Pancreas (tissue), 10 donors: ENCODE measurements around the gene BCAS3. TPM values are rescaled to one million over a fixed set of nuclear protein-coding genes. Genes with fewer than 3 reads are reported as not detected.

Experiments used
- ATAC-seq, 4 donors: fragments of 200-7000 bp; cut with Tn5 transposase; one replicate each; pipeline versions ENCODE4 v1.8.0 to v1.9.1; 2020; ENCODE audit warnings: mild to moderate bottlenecking in 4 of 4, moderate library complexity in 4 of 4
- DNase-seq, 6 donors: peaks; one replicate each; pipeline ENCODE4 v3.0.0-alpha.2; 2020
- FAIRE-seq: peaks from 2 replicates; lab custom pipeline; 2012; peaks lifted over from hg19 to GRCh38; lab: Jason Lieb, UNC
- H3K27ac ChIP-seq, 4 donors: fragments of 200-600 bp; sonication (generic); 1 replicate in 3 of 4; 2 replicates in 1 of 4; pipeline versions ENCODE4 v1.5.0 to v1.8.0; 2020
- H3K27me3 ChIP-seq, 4 donors: fragments of 200-600 bp; one replicate each; pipeline ENCODE4 v1.8.0; 2021
- H3K36me3 ChIP-seq, 3 donors: fragments of 200-600 bp; sonication (generic) in 1 of 3; one replicate each; pipeline versions ENCODE4 v1.5.0 to v1.8.0; 2020 to 2021
- H3K4me1 ChIP-seq, 3 donors: fragments of 200-600 bp; one replicate each; pipeline ENCODE4 v1.8.0; 2021
- H3K4me3 ChIP-seq, 4 donors: fragments of 200-600 bp; sonication (generic) in 2 of 4; one replicate each; pipeline versions ENCODE4 v1.5.0 to v1.8.0; 2020 to 2021
- H3K9me3 ChIP-seq, 4 donors: fragments of 200-600 bp; one replicate each; pipeline ENCODE4 v1.8.0; 2021
- CTCF ChIP-seq, 4 donors: fragments of 200-600 bp; sonication (generic) in 3 of 4; IDR thresholded peaks; one replicate each; pipeline versions ENCODE4 v1.5.0 to v1.8.0; 2021; ENCODE audit warnings: antibody characterized with exemption in 4 of 4
- WGBS, 2 donors: extraction: QIAGEN DNeasy Blood & Tissue Kit; methylation state at CpG; one replicate each; pipeline ENCODE4 v1.1.7; 2013; 5-methylcytosine and 5-hydroxymethylcytosine counted together
- intact Hi-C, 3 donors: fragments of 100-400 bp; cut with DNase I; formaldehyde crosslinking; loops; one replicate each; pipeline versions ENCODE4 v1.11.1 to v1.14.2; 2022
- polyA plus RNA-seq, 2 donors: library from polyadenylated mRNA; stranded (reverse); fragments of 200-250 nt; gene quantifications; one replicate each; pipeline ENCODE4 v1.2.3, GENCODE V29; 2013
- total RNA-seq, 6 donors: library from RNA; stranded (reverse); fragmentation: NEBNext Ultra II Directional in 4 of 6; extraction: Animal tissue kit (Norgen Biotek cat#: 25700) in 4 of 6; gene quantifications; one replicate each; pipeline versions ENCODE4 v1.2.1 to v1.2.4, GENCODE V29; 2021 to 2023
- donor health status: healthy with polysubstance abuse.
- donor health status: DM: no; HTN: no; CAD: no; lungs with moderate emphysema.
- donor health status: DM: no; HTN: no; CAD: no.
- donor health status: control.
- donor health status: control.
- donor health status: Bipolar disorder and iron deficiency.
- donor health status: DM: yes; HTN: yes; CAD: no.
- donor health status: DM: no; HTN: no; CAD: no.
- donor health status: DM: no; HTN: no; CAD: no.
- donor health status: DM: yes; HTN: yes; CAD: no.

The BCAS3 gene
- total and polyA plus RNA-seq, 8 donors: 4.6 to 27.7 (median 13.2) TPM

DNA sequence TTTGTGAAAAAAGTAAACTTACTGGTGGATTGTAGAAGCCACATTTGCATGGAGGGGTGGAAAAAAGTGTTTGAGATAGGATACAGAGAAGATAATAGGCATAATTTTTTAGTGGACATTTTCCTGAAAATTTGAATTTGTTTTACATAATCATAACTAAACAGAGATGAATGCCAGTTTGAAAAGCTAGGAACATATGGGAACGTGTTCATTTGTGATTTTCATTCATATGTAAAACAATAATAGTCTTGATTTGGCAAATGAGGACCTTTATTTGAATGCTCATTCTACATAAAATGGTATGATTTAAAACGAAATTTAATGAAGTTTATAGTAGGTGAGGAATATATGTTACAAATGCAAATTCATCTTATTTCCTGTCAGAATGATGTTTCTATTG, 263.9 kb downstream of the BCAS3 start:
- DNase-seq (no peak), FAIRE-seq (no peak), ATAC-seq (no peak)
- Histone ChIP-seq H3K36me3 (no peaks in the 10 kb centered on the region), H3K27me3 (no peaks in the 10 kb centered on the region), H3K4me3 (no peak overlapping the region), H3K27ac (no peak overlapping the region), H3K9me3 (no peaks in the 10 kb centered on the region), H3K4me1 (no peaks in the 10 kb centered on the region)
- intact Hi-C loops: no loop called here
- TF ChIP-seq CTCF (IDR thresholded peaks at IDR 0.05): no peak
- WGBS, 2 donors: 56 to 63% methylated on average over 2 of the region's 2 CpGs

DNA sequence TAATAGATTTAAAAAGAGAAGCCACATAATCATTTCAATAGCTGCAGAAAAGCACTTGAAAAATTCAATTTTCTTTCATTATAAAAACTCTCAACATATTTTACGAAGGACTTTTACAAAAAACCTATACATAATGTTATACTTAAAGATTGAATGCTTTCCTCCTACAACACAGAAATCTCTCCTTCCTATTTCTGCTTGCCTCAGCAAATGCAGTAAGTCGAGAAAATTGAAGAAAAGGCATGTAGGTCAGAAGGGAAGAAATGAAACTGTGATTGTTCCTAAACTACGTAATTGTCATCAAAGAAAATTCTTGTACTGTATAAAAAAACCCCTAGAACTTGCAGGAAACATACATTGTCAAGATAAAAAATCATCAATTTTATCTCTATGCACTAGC, 267.1 kb downstream of the BCAS3 start:
- no peak overlapping the region for H3K4me3 ChIP-seq
- H3K27me3 ChIP-seq: no peaks in the 10 kb centered on the region
- no peaks in the 10 kb centered on the region for H3K4me1 ChIP-seq
- 96 to 98% methylated on average over 3 of the region's 3 CpGs for WGBS, 2 donors
- FAIRE-seq (no peak), DNase-seq (no peak), ATAC-seq (no peak)
- H3K9me3 ChIP-seq: no peaks in the 10 kb centered on the region
- H3K27ac ChIP-seq: no peak overlapping the region
- intact Hi-C loops: no loop called here
- no peaks in the 10 kb centered on the region for H3K36me3 ChIP-seq
- TF ChIP-seq CTCF (IDR thresholded peaks at IDR 0.05): no peak

GRCh38 chr17:60947100-60947499, 269.4 kb downstream of the BCAS3 start:
- intact Hi-C loops: no loop called here
- ATAC-seq: no peak
- Histone ChIP-seq H3K27me3 (no peaks in the 10 kb centered on the region), H3K27ac (no peak overlapping the region), H3K36me3 (no peaks in the 10 kb centered on the region), H3K4me3 (no peak overlapping the region), H3K4me1 (no peaks in the 10 kb centered on the region), H3K9me3 (no peaks in the 10 kb centered on the region)
- WGBS, 2 donors: 88 to 92% methylated on average over 1 of the region's 1 CpG
- DNase-seq: no peak
- no peak for TF ChIP-seq CTCF (IDR thresholded peaks at IDR 0.05)
- FAIRE-seq: no peak

GRCh38 chr17:60947543-60947942, 269.9 kb downstream of the BCAS3 start:
- Histone ChIP-seq H3K27ac (no peak overlapping the region), H3K27me3 (no peaks in the 10 kb centered on the region), H3K4me3 (no peak overlapping the region), H3K9me3 (no peaks in the 10 kb centered on the region), H3K36me3 (no peaks in the 10 kb centered on the region), H3K4me1 (no peaks in the 10 kb centered on the region)
- DNase-seq (no peak), FAIRE-seq (no peak), ATAC-seq (no peak)
- no peak for TF ChIP-seq CTCF (IDR thresholded peaks at IDR 0.05)
- intact Hi-C loops: no loop called here
- 99 to 100% methylated on average over 3 of the region's 3 CpGs for WGBS, 2 donors

DNA sequence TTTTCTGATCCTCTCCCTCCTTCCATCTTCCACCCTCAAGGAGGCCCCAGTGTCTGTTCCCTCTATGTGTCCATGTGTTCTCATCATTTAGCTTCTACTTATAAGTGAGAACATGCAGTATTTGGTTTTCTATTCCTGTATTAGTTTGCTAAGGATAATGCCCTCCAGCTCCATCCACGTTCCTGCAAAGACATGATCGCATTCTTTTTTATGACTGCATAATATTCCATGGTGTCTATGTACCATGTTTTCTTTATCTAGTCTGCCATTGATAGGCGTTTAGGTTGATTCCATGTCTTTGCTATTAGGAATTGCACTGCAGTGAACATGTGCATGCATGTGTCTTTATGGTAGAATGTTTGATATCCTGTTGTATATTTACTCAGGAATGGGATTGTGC, 275.1 kb downstream of the BCAS3 start:
- Histone ChIP-seq H3K4me1 (no peaks in the 10 kb centered on the region), H3K36me3 (no peaks in the 10 kb centered on the region), H3K9me3 (no peaks in the 10 kb centered on the region), H3K27me3 (no peaks in the 10 kb centered on the region), H3K4me3 (no peak overlapping the region), H3K27ac (no peak overlapping the region)
- ATAC-seq: no peak
- intact Hi-C loops: no loop called here
- TF ChIP-seq CTCF (IDR thresholded peaks at IDR 0.05): no peak
- no peak for DNase-seq
- 92 to 99% methylated on average over 3 of the region's 3 CpGs for WGBS, 2 donors
- FAIRE-seq: no peak
